Kidney epithelial cell (primary cell): ENCODE data around the gene CAMSAP1. TPM values are rescaled to one million over a fixed set of nuclear protein-coding genes. Genes with fewer than 3 reads are reported as not detected.

Experiments used
- DNase-seq: peaks from one replicate; pipeline ENCODE4 v3.0.0-alpha.2; 2010; ENCODE audit warnings: low read depth
- H3K27me3 ChIP-seq: 2 replicates; pipeline ENCODE4 v1.6.0; 2011; ENCODE audit warnings: low read length; ENCODE audit not compliant: control insufficient read depth, insufficient read depth
- H3K36me3 ChIP-seq: 2 replicates; pipeline ENCODE4 v1.5.1; 2011; ENCODE audit warnings: low read length; ENCODE audit not compliant: control insufficient read depth, insufficient read depth
- H3K4me3 ChIP-seq: 2 replicates; pipeline ENCODE4 v1.5.1; 2011; ENCODE audit warnings: low read depth, mild to moderate bottlenecking, control low read depth, low read length
- CTCF ChIP-seq: IDR thresholded peaks from 2 replicates; pipeline ENCODE4 v1.5.1; 2011; ENCODE audit warnings: mild to moderate bottlenecking, moderate library complexity, low read length, control low read depth, inconsistent platforms; ENCODE audit not compliant: insufficient read depth, poor library complexity, severe bottlenecking
- total RNA-seq: library from RNA; depleted of rRNA; stranded (reverse); fragments of >200 nt; gene quantifications from 2 replicates; pipeline ENCODE4 v1.2.3, GENCODE V29; 2015

Gene CAMSAP1
- total RNA-seq, 1 donor from 2014 or later, result 70.4 TPM

GRCh38 chr9:135796784-135797485 is 110.4 kb downstream of the CAMSAP1 start:
- no peaks in the 10 kb centered on the region for H3K36me3 ChIP-seq
- TF ChIP-seq CTCF, result no peak
- no peak overlapping the region for H3K4me3 ChIP-seq
- DNase-seq, result no peak
- peaks cover 17% of the 10 kb centered on the region for H3K27me3 ChIP-seq

DNA sequence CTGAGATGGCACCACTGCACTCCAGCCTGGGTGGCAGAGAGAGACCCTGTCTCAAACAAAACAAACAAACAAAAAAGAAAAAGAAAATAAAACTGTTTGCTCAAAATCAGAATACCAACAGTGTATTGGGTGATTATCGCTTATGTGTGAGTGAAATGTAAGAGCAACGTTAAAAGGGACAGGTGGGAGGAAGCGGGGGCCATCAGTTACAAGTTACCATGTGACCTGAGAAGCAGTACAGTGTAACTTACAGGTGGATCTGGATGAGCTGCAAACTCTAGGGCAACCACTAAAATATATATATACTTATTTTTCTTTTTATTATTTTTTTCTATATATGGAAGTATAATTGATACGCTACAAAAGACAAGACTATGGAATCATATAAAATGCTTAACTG is 112.0 kb downstream of the CAMSAP1 start:
- no peak for DNase-seq
- H3K27me3 ChIP-seq, result peaks cover 17% of the 10 kb centered on the region
- no peaks in the 10 kb centered on the region for H3K36me3 ChIP-seq
- no peak for TF ChIP-seq CTCF
- H3K4me3 ChIP-seq, result no peak overlapping the region

GRCh38 chr9:135794361-135794885 is 112.9 kb downstream of the CAMSAP1 start:
- peaks cover 17% of the 10 kb centered on the region for H3K27me3 ChIP-seq
- DNase-seq, result no peak
- no peak overlapping the region for H3K4me3 ChIP-seq
- H3K36me3 ChIP-seq, result no peaks in the 10 kb centered on the region
- no peak for TF ChIP-seq CTCF

GRCh38 chr9:135794057-135794335 is 113.3 kb downstream of the CAMSAP1 start:
- no peak for TF ChIP-seq CTCF
- peaks cover 17% of the 10 kb centered on the region for H3K27me3 ChIP-seq
- H3K4me3 ChIP-seq, result no peak overlapping the region
- H3K36me3 ChIP-seq, result no peaks in the 10 kb centered on the region
- DNase-seq, result no peak

DNA sequence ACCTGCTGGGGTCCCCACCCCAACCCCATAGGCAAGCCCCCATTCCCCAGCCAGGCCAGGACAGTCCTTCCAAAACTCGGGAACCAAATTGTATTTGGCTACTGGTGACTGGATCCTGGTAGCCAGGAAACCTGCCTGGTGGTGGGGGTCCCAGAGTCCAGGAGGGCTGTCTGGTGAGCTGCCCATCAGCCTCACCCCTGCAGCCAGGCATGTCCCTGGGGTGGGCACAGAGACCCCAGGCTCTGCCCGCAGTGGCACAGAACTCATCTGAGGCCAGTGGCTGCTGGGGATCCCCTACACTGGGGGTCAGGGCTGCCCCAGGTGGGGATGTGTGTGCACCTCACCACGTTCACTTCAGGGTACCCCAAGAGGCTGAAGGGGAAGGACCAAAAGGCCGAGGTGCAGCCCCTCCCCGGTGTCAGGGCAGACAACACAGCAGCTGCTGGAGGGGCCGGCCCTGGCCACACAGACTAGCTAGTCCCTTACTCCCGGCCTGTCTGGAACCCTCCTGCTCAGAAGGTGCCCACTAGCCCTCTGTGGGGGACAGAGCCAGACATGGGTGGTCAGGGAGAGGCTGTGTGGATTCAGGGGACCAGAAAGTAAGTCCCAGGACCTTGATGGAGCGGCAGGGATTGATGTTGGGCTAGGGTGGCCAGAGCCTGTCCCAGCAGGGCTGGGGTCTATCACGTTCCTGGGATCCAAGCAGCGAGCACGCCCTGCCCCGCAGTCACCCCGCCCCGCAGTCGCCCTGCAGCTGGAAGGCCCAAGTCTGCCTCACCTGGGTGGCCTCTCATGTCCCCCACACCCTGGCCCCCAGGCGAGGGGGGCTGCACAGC is 113.9 kb downstream of the CAMSAP1 start:
- Histone ChIP-seq H3K4me3 (no peak overlapping the region), H3K36me3 (no peaks in the 10 kb centered on the region), H3K27me3 (peaks cover 17% of the 10 kb centered on the region)
- DNase-seq, result no peak
- TF ChIP-seq CTCF, result no peak
